Small intestine (tissue), 7 donors: ENCODE results near the gene UMODL1. TPM values are rescaled to one million over a fixed set of nuclear protein-coding genes. Genes with fewer than 3 reads are reported as not detected.
"Not testable (repeated sequence)": the region's sequence is repeated elsewhere in the genome, so short reads cannot be mapped to it uniquely, and the experiment has no call there.

Experiments used
- DNase-seq, 2 donors: peaks; one replicate each; pipeline versions ENCODE4 v3.0.0 to v3.0.0-alpha.2; 2013
- FAIRE-seq: peaks from 2 replicates; lab custom pipeline; 2012; peaks lifted over from hg19 to GRCh38; lab: Jason Lieb, UNC
- H3K27ac ChIP-seq, 3 donors: one replicate each; pipeline ENCODE4 v1.5.1; 2013; ENCODE audit warnings: low read length in 2 of 3, mild to moderate bottlenecking in 2 of 3, control low read depth in 1 of 3, inconsistent platforms in 1 of 3, low read depth in 1 of 3, moderate library complexity in 1 of 3
- H3K27me3 ChIP-seq, 3 donors: one replicate each; pipeline ENCODE4 v1.6.1; 2013; ENCODE audit warnings: low read length in 3 of 3, inconsistent platforms in 1 of 3; ENCODE audit not compliant: control insufficient read depth in 3 of 3, insufficient read depth in 3 of 3
- H3K36me3 ChIP-seq, 3 donors: one replicate each; pipeline ENCODE4 v1.6.1; 2013; ENCODE audit warnings: low read length in 3 of 3, inconsistent platforms in 1 of 3, low read depth in 1 of 3, mild to moderate bottlenecking in 1 of 3, moderate library complexity in 1 of 3; ENCODE audit not compliant: control insufficient read depth in 3 of 3, insufficient read depth in 2 of 3
- H3K4me1 ChIP-seq, 3 donors: one replicate each; pipeline ENCODE4 v1.6.1; 2013; ENCODE audit warnings: low read length in 2 of 3, inconsistent platforms in 1 of 3, low read depth in 1 of 3, mild to moderate bottlenecking in 1 of 3, moderate library complexity in 1 of 3; ENCODE audit not compliant: control insufficient read depth in 3 of 3, insufficient read depth in 2 of 3
- H3K4me3 ChIP-seq, 3 donors: one replicate each; pipeline ENCODE4 v1.5.1; 2013; ENCODE audit warnings: low read length in 3 of 3, control low read depth in 1 of 3, inconsistent platforms in 1 of 3, low read depth in 1 of 3, mild to moderate bottlenecking in 1 of 3, moderate library complexity in 1 of 3
- H3K9me3 ChIP-seq, 2 donors: one replicate each; pipeline ENCODE4 v1.6.1; 2013; ENCODE audit warnings: low read depth in 1 of 2, low read length in 1 of 2; ENCODE audit not compliant: control insufficient read depth in 2 of 2, insufficient read depth in 1 of 2
- WGBS, 3 donors: extraction: QIAGEN DNeasy Blood & Tissue Kit; methylation state at CpG; one replicate each; pipeline ENCODE4 v1.1.7; 2013; 5-methylcytosine and 5-hydroxymethylcytosine counted together
- polyA plus RNA-seq, 4 donors: library from polyadenylated mRNA; stranded (reverse) in 3 of 4; unstranded in 1 of 4; fragments of 200-250 nt in 3 of 4; fragments of 120-200 nt in 1 of 4; gene quantifications; one replicate each; pipeline versions ENCODE4 v1.2.1 to v1.2.3, GENCODE V29; 2013
- donor health status: healthy with polysubstance abuse.
- donor health status: control.
- donor health status: control.
- donor health status: Bipolar disorder and iron deficiency.
- donor health status: healthy.

UMODL1 gene
- polyA plus RNA-seq, 4 donors: 0.43 to 0.67 (median 0.44) TPM; not detected in 1

DNA sequence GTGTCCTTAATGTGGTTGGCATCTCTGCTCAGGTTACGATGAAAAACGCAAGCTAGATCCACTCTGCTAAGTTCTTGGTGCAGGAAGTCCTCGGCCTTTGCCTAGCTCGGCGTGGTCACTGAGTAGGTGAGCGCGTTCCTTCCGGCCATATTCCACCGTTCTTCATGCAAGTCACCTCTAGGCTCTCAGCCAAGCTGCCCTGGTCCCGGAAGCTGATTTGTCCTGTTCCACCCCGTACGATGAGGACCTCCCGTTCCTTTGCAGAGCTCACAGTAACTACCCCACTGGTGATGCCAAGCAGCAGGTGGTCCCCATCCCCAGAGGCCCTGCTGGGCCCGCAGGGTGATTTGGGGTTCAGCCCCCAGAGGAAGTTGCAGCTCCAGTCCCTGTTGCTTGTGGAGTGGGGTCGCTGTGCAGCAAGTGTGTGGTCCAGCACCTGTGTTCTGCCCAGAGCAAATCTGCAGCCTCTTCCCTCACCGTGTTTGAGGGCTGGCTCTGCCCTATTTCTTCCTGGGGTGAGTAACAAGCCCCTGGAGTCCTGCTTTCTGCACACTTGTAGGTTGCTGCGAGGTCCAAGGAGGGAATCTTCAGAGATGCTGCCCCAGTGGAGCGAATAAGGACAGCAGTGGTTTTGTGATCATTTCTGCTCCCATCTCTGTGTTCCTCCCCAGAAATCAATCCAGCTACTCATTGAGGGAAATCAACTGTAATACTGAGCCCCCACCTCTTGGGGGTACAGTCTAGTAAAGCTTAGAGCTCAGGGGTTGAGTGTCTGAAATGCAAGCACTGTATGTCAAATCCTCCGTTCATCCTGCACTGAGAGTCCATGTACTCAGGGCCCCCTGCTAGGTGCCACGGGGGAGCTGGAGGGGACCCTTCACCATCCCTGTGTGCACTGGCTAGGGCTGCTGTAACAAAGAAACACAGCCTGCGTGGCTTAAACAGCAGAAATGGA lies 2.3 kb downstream of the UMODL1 start:
- no peak for DNase-seq
- no peaks in the 10 kb centered on the region for H3K27me3 ChIP-seq
- no peak overlapping the region for H3K27ac ChIP-seq
- no peaks in the 10 kb centered on the region for H3K4me1 ChIP-seq
- FAIRE-seq: no peak
- H3K36me3 ChIP-seq: no peaks in the 10 kb centered on the region
- no peak overlapping the region for H3K4me3 ChIP-seq
- no peaks in the 10 kb centered on the region for H3K9me3 ChIP-seq
- WGBS, 3 donors: 65 to 77% (median 73%) methylated on average over 21 of the region's 21 CpGs

DNA sequence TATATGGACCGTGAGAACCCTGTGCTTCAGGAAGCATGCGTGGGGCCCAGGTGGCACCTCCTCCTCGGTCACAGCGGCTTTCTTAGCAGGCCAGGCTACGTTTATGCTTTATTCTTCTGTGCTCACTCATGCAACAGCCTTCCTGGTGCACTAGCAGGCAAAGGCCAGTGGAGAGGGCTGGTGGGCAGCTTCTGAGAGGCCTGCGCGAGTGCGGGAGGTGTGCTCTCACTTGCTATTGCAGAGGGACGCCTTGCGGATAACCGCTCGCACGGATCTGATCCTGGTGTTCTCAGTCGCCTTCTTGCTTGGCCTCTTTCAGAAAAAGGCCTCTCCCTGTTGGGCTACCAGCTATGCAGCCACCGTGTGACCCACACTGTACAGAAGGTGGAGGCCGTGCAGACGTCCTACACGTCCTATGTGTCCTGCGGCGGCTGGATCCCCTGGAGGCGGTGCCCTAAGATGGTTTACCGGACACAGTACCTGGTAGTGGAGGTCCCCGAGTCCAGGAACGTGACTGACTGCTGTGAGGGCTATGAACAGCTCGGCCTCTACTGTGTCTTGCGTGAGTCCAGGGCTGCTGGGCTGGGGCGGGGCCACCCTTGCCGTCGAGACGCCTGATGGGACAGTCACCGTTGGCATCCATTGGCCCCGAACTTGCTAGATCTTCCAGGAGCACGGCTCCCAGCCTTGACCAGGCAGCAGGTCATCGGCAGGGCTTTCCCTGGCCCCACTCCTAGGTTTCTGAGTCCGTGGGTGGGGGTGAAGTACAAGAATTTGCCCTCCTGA lies 4.8 kb downstream of the UMODL1 start:
- H3K4me3 ChIP-seq: no peak overlapping the region
- DNase-seq (no peak), FAIRE-seq (no peak)
- H3K4me1 ChIP-seq: no peaks in the 10 kb centered on the region
- no peaks in the 10 kb centered on the region for H3K36me3 ChIP-seq
- H3K27me3 ChIP-seq: no peaks in the 10 kb centered on the region
- 93 to 95% (median 94%) methylated on average over 35 of the region's 35 CpGs for WGBS, 3 donors
- no peak overlapping the region for H3K27ac ChIP-seq
- no peaks in the 10 kb centered on the region for H3K9me3 ChIP-seq

DNA sequence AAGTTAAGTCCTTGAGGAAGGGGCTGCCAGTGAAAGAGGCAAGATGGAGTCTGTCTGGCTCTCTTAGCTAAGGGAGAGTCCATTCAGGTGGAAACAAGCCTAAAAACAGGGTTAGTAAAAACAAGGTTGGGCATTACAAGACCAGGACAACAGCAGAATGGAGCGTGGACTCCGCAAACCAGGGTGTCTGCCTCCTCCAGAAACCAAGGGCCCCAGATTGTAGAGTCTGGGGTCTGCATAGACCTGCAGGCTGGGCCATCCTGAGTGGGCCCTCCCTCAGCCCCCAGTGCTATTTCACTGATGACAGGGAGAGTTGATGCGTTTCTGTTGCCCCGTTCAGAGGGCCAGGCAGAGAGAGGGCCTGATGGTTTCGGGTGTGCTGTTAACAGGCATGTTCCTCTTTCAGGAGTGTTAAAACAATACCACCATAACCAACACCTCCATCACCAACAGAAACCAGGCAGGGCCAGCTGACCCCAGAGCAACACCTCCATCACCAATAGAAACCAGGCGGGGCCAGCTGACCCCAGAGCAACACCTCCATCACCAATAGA lies 6.6 kb downstream of the UMODL1 start:
- not testable (repeated sequence) for H3K9me3 ChIP-seq, H3K36me3 ChIP-seq, H3K27me3 ChIP-seq, DNase-seq, H3K27ac ChIP-seq, H3K4me3 ChIP-seq, H3K4me1 ChIP-seq, FAIRE-seq
- WGBS, 3 donors: 85 to 92% (median 88%) methylated on average over 6 of the region's 6 CpGs

DNA sequence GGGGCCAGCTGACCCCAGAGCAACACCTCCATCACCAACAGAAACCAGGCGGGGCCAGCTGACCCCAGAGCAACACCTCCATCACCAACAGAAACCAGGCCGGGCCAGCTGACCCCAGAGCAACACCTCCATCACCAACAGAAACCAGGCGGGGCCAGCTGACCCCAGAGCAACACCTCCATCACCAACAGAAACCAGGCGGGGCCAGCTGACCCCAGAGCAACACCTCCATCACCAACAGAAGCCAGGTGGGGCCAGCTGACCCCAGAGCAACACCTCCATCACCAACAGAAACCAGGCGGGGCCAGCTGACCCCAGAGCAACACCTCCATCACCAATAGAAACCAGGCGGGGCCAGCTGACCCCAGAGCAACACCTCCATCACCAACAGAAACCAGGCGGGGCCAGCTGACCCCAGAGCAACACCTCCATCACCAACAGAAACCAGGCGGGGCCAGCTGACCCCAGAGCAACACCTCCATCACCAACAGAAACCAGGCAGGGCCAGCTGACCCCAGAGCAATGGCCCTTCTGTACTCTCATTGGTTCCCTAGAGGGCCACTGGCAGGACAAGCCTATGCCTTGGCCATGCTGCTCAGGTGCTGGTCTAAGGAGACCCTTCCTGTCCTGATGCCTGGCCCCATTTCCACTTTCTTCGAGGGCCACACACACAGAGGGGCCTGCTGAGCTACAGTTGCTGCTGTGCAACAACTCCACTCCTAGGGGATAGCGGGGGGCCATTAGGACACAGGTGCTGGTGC lies 7.3 kb downstream of the UMODL1 start:
- not testable (repeated sequence) for H3K27me3 ChIP-seq, H3K36me3 ChIP-seq, H3K4me3 ChIP-seq, H3K4me1 ChIP-seq, FAIRE-seq, H3K9me3 ChIP-seq, DNase-seq, H3K27ac ChIP-seq
- WGBS, 3 donors: 77 to 90% (median 79%) methylated on average over 6 to 9 of the region's 10 CpGs

DNA sequence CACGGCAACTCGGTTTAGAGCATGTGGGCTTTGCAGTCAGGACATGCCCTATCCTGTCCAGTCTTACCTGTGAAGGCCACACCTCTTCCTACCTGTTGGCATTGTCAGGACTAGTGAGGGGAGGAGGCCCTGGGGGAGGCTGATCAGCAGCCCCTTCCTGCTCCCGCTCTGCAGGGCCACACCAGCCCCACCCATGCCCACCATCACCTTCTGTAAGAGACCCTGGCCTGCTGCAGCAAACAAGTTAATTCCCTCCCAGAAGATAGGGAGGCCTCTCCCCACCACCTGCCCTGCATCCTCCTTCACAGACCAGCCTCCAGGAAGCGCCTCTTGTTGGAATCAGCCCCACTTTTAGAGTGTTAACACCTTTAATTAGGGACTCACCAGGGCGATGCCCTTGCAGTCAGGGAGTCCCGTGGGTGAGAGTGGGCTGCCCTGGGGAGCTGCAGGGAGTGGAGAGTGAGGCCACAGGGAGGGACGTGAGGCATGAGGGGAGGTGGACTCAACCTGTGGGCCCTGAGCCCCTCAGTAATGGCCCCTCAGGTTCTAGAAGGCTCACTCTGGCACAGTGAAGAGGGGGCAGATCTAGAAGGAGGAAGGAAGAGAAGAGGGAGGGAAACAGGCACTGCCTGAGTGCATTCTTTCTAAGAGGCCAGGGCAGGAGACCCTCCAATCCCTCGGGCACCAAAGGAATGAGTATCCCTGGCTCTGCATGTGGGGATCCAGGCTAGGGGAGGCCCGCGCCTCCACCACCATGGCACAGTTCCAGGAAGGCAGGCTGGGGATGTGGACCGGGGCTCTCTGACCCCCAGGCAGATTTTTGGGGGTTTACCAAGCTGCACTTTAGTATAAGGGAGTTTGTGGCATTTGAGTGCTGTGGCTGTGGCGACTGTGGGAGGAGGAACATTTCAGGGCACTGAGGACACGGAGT lies 8.2 kb downstream of the UMODL1 start:
- Histone ChIP-seq H3K4me1 (no peaks in the 10 kb centered on the region), H3K9me3 (no peaks in the 10 kb centered on the region), H3K4me3 (no peak overlapping the region), H3K27ac (no peak overlapping the region), H3K27me3 (no peaks in the 10 kb centered on the region), H3K36me3 (no peaks in the 10 kb centered on the region)
- DNase-seq (no peak), FAIRE-seq (no peak)
- WGBS, 3 donors: 83 to 86% (median 83%) methylated on average over 13 of the region's 13 CpGs

DNA sequence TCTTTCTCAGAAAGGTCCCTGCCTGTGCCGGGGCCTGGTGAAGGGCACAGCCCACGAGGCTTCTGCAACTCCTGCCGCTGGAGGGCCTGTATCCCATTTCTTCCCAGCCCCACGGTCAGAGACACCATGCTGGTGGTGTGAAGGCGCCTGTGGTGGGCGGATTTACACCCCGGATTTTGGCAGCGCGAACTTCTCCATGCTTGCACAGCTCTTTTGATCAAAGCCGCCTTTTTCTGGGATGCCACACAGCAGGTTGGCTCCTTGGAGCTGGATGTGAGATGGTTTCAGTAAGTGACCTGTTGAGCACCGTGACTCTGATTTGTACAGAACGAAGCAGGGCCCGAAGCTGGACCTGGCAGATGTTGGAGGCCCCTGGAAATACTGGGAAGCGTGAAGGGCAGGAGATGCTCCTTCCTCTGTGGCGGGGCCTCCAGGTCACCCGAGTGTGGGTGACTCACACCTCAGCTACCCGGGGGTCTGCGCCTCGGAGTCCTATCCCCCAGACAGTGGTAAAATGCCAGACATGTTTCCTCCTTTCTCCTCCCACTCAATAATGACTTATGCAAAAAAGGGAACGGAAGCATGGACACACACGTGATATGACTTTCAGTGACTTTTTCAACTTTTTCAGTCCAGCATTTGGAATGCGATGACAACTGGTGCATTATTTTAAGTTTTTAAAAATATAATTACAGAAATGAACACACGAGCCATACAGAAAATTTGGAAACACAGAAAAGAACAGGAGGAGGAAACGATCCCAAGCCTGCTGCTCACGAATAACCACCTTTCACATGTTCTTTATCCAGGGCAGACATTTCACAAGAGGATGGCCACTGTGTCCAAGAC lies 9.0 kb downstream of the UMODL1 start:
- WGBS, 3 donors: 83 to 89% (median 87%) methylated on average over 25 of the region's 25 CpGs
- no peak for DNase-seq
- no peak for FAIRE-seq

DNA sequence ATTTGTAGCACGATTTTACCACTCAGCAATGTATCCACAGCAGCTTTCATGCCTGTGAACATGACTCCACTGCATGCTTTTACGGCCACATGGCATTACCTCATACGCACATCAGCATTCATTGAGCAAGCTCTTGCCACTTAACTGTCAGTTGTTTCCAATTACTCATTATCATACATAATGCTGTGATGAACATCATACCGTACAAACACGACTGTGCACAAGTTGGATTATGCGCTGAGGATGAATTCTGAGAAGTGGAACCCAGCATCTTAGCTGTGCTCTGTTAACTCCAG lies 9.6 kb downstream of the UMODL1 start:
- H3K27me3 ChIP-seq: no peaks in the 10 kb centered on the region
- no peak overlapping the region for H3K4me3 ChIP-seq
- no peaks in the 10 kb centered on the region for H3K9me3 ChIP-seq
- DNase-seq: no peak
- 76 to 84% (median 83%) methylated on average over 6 of the region's 6 CpGs for WGBS, 3 donors
- no peaks in the 10 kb centered on the region for H3K36me3 ChIP-seq
- FAIRE-seq: no peak
- no peak overlapping the region for H3K27ac ChIP-seq
- H3K4me1 ChIP-seq: no peaks in the 10 kb centered on the region

More for the DNA sequence above, 9.0 kb downstream of the UMODL1 start:
- Histone ChIP-seq H3K4me1 (no peaks in the 10 kb centered on the region), H3K36me3 (no peaks in the 10 kb centered on the region), H3K4me3 (no peak overlapping the region), H3K9me3 (no peaks in the 10 kb centered on the region), H3K27me3 (no peaks in the 10 kb centered on the region), H3K27ac (no peak overlapping the region)
